ENCODE results near the gene UBE2E2.

- TF ChIP-seq POLR2A (IDR thresholded peaks at IDR 0.05) (no peak), CTCF (IDR thresholded peaks at IDR 0.05) (no peak)
These were observed 345.6 kb downstream of the UBE2E2 start for GRCh38 chr3:23548706-23549105.

Measured in esophagus squamous epithelium (tissue), 4 donors.